Testis (tissue), 3 donors: ENCODE results near the gene TBC1D9. TPM values are rescaled to one million over a fixed set of nuclear protein-coding genes. Genes with fewer than 3 reads are reported as not detected.

ENCODE experiments used
- DNase-seq: peaks from one replicate; pipeline ENCODE4 v3.0.0-alpha.2; 2019
- H3K27ac ChIP-seq, 2 donors: fragments of 200-600 bp; sonication (generic); one replicate each; pipeline ENCODE4 v1.5.1; 2019
- H3K27me3 ChIP-seq: fragments of 200-600 bp; sonication (generic); one replicate; pipeline ENCODE4 v1.5.1; 2019
- H3K36me3 ChIP-seq: fragments of 200-600 bp; sonication (generic); one replicate; pipeline ENCODE4 v1.5.1; 2017; ENCODE audit warnings: low read depth; ENCODE audit errors: missing control alignments
- H3K4me1 ChIP-seq: fragments of 200-600 bp; sonication (generic); one replicate; pipeline ENCODE4 v1.5.1; 2019
- H3K4me3 ChIP-seq, 2 donors: fragments of 200-600 bp; sonication (generic); one replicate each; pipeline ENCODE4 v1.5.1; 2017 to 2019
- H3K9me3 ChIP-seq: fragments of 200-600 bp; sonication (generic); one replicate; pipeline ENCODE4 v1.5.1; 2017
- POLR2A ChIP-seq: fragments of 450-650 bp; IDR thresholded peaks from one replicate; pipeline ENCODE4 v1.6.1; 2017; ENCODE audit warnings: antibody characterized with exemption, mild to moderate bottlenecking, moderate library complexity
- whole genome bisulfite sequencing, 2 donors: methylation state at CpG; one replicate each; pipeline ENCODE4 v1.1.5; 2018; 5-methylcytosine and 5-hydroxymethylcytosine counted together
- intact Hi-C: fragments of 100-400 bp; cut with DNase I; formaldehyde crosslinking; loops from one replicate; pipeline ENCODE4 v1.15.1; 2023; ENCODE audit warnings: low total_unique reads
- polyA plus RNA-seq: library from polyadenylated mRNA; stranded (reverse); fragments of 350-450 nt; fragmentation: Illumina TruSeq; extraction: RNeasy Lipid Tissue Mini Kit (QIAGEN cat#74804); gene quantifications from one replicate; pipeline ENCODE4 v1.2.3, GENCODE V29; 2014; ENCODE audit warnings: low read depth, low replicate concordance; ENCODE audit not compliant: insufficient read depth
- total RNA-seq, 2 donors: library from RNA; depleted of rRNA; stranded (reverse); fragments of >200 nt; gene quantifications; one replicate each; pipeline ENCODE4 v1.2.3, GENCODE V29; 2016
- TF ChIP-seq, protein P1 (sequence below), 3 experiments: fragments of 450-650 bp in 2 of 3; fragments of 200-600 bp in 1 of 3; sonication (generic) in 1 of 3; IDR thresholded peaks; one replicate each; pipeline ENCODE4 v1.5.1; 2016 to 2019; ENCODE audit warnings: antibody characterized with exemption in 3 of 3, mild to moderate bottlenecking in 2 of 3, moderate library complexity in 1 of 3

TBC1D9 gene
- total and polyA plus RNA-seq, 3 donors from 2014 or later, result 8.6 to 13.1 (median 9.8) TPM

DNA sequence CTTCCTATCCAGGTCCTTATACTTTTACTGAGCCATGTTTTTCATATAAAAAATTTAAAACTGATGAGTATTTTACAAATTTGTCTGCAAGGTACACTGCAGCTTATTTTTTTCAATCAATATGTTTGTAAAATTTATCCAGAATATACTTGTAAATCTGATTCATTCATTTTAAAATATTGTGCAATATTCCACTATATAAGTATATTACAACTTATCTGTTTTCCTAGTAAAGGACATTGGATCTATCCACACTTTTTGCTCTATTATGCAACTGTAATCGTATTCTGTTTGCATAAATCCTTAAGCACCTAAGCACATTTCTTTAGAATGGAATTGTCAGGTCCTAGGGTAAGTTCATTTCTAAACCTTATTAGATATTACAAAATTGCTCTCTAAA is 49.5 kb downstream of the TBC1D9 start:
- Histone ChIP-seq H3K4me1 (peaks cover 22% of the 10 kb centered on the region), H3K36me3 (no peaks in the 10 kb centered on the region), H3K27ac (no peak overlapping the region), H3K9me3 (no peaks in the 10 kb centered on the region), H3K4me3 (no peak overlapping the region), H3K27me3 (no peaks in the 10 kb centered on the region)
- intact Hi-C loops, result no loop called here
- WGBS, 2 donors, result 97 to 98% methylated on average over 1 of the region's 1 CpG
- TF ChIP-seq POLR2A, result no peak
- TF ChIP-seq, protein P1, sequence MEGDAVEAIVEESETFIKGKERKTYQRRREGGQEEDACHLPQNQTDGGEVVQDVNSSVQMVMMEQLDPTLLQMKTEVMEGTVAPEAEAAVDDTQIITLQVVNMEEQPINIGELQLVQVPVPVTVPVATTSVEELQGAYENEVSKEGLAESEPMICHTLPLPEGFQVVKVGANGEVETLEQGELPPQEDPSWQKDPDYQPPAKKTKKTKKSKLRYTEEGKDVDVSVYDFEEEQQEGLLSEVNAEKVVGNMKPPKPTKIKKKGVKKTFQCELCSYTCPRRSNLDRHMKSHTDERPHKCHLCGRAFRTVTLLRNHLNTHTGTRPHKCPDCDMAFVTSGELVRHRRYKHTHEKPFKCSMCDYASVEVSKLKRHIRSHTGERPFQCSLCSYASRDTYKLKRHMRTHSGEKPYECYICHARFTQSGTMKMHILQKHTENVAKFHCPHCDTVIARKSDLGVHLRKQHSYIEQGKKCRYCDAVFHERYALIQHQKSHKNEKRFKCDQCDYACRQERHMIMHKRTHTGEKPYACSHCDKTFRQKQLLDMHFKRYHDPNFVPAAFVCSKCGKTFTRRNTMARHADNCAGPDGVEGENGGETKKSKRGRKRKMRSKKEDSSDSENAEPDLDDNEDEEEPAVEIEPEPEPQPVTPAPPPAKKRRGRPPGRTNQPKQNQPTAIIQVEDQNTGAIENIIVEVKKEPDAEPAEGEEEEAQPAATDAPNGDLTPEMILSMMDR (IDR thresholded peaks at IDR 0.05), result no peak
- DNase-seq, result no peak

GRCh38 chr4:140706276-140706625 is 49.9 kb downstream of the TBC1D9 start:
- TF ChIP-seq POLR2A, result no peak
- TF ChIP-seq, protein P1 (IDR thresholded peaks at IDR 0.05), result no peak
- no peak overlapping the region for H3K4me3 ChIP-seq
- H3K36me3 ChIP-seq, result no peaks in the 10 kb centered on the region
- intact Hi-C loops, result no loop called here
- 89 to 91% methylated on average over 2 of the region's 2 CpGs for WGBS, 2 donors
- H3K27me3 ChIP-seq, result no peaks in the 10 kb centered on the region
- no peak overlapping the region for H3K27ac ChIP-seq
- no peaks in the 10 kb centered on the region for H3K9me3 ChIP-seq
- no peak for DNase-seq
- H3K4me1 ChIP-seq, result peaks cover 22% of the 10 kb centered on the region

DNA sequence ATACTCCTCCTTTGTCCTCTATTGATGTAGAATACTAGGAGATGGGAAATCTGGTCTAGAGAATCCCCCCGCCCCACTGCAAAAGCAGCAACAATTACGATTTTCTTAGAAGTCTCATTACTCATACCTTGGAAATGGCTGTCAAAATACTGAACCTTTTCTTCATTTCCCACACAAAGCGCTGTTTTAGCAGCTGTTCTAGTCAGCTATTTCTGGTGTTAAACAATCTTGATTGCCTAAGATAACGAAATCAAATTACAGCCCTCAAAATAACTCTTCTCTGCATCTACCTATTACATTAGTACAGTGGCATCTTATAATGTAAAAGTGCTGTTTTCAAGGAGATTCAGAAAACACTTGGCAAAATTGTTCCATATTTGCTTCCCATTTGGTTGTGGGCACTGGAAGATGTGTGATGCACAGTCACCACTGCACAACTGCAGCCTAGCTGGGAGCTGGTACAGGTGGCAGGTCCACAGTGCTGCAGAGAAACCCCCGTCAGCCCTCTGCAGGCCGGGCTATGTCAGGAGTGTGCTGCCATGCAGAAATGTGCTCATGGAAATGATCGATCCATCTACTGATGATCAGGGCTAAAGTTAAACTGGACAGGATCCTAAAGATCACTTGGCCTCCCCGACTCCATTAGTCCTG is 50.4 kb downstream of the TBC1D9 start:
- no peaks in the 10 kb centered on the region for H3K27me3 ChIP-seq
- no peaks in the 10 kb centered on the region for H3K9me3 ChIP-seq
- H3K27ac ChIP-seq, result no peak overlapping the region
- no peak for DNase-seq
- WGBS, 2 donors, result 86 to 96% methylated on average over 8 of the region's 8 CpGs
- no peak overlapping the region for H3K4me3 ChIP-seq
- H3K36me3 ChIP-seq, result no peaks in the 10 kb centered on the region
- no peak for TF ChIP-seq POLR2A
- TF ChIP-seq, protein P1 (IDR thresholded peaks at IDR 0.05), result no peak
- intact Hi-C loops, result no loop called here
- peaks cover 20% of the 10 kb centered on the region for H3K4me1 ChIP-seq

DNA sequence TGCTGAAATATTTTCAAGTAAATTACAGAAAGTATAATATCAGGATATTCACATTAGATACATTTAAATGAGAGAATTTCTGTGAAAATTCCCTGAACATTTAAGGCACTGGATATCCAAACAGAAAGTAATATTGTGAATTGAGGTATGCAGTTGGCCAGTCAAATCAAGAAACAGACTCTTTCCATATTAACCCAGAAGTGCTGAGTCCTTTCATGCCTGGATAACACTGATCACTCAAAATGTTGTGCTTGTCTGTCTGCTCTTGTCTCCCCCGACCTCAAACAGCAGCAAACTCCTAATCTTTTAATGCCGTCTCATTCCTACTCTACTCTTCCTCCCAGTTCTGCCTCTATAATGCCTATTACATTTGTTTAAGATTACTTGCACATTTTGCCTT is 51.2 kb downstream of the TBC1D9 start:
- DNase-seq, result no peak
- Histone ChIP-seq H3K9me3 (no peaks in the 10 kb centered on the region), H3K4me1 (peaks cover 12% of the 10 kb centered on the region), H3K27me3 (no peaks in the 10 kb centered on the region), H3K27ac (no peak overlapping the region), H3K4me3 (no peak overlapping the region), H3K36me3 (no peaks in the 10 kb centered on the region)
- intact Hi-C loops, result no loop called here
- TF ChIP-seq, protein P1 (IDR thresholded peaks at IDR 0.05), result no peak
- TF ChIP-seq POLR2A, result no peak
- 85 to 88% methylated on average over 2 of the region's 2 CpGs for WGBS, 2 donors

- no peaks in the 10 kb centered on the region for H3K9me3 ChIP-seq
- TF ChIP-seq POLR2A, result no peak
- TF ChIP-seq, protein P1 (IDR thresholded peaks at IDR 0.05), result no peak
- peaks cover 11% of the 10 kb centered on the region for H3K4me1 ChIP-seq
- WGBS, 2 donors, result 88 to 91% methylated on average over 4 of the region's 4 CpGs
- no peak overlapping the region for H3K27ac ChIP-seq
- no peaks in the 10 kb centered on the region for H3K36me3 ChIP-seq
- no peak for DNase-seq
- no peak overlapping the region for H3K4me3 ChIP-seq
- no peaks in the 10 kb centered on the region for H3K27me3 ChIP-seq
- intact Hi-C loops, result no loop called here
Measured at GRCh38 chr4:140704392-140704960, 51.7 kb downstream of the TBC1D9 start.
